ENCODE measurements around the gene CTBP2.

- TF ChIP-seq CTCF (IDR thresholded peaks at IDR 0.05) (no peak), POLR2AphosphoS5 (IDR thresholded peaks at IDR 0.05) (no peak)
These were observed 42.9 kb upstream of the CTBP2 start for GRCh38 chr10:125203186-125203800.

All from stomach (tissue), 4 donors.